AG04449 (cell line): ENCODE measurements around the gene LRMDA.

ENCODE experiments used
- CTCF ChIA-PET: fragments of 350-600 bp; formaldehyde crosslinking; extraction: SDS; loops from one replicate; lab custom pipeline; 2021; ENCODE audit warnings: antibody characterized with exemption; lab: Yijun Ruan, JAX
- POLR2A ChIA-PET: fragments of 400-600, 350-600 bp; formaldehyde crosslinking; extraction: SDS; loops from one replicate; lab custom pipeline; 2020; ENCODE audit warnings: antibody characterized with exemption, inconsistent platforms; lab: Yijun Ruan, JAX
- DNase-seq: peaks from one replicate; pipeline ENCODE4 v3.0.0-alpha.2; 2010; ENCODE audit warnings: low read depth, low spot score
- H3K4me3 ChIP-seq: 2 replicates; pipeline ENCODE4 v1.5.1; 2011; ENCODE audit warnings: low read depth, mild to moderate bottlenecking, control low read depth, low read length
- TF ChIP-seq, protein P1 (sequence below): IDR thresholded peaks from one replicate; pipeline ENCODE4 v1.5.1; 2011; ENCODE audit warnings: mild to moderate bottlenecking, moderate library complexity, low read length, control low read depth, inconsistent platforms; ENCODE audit not compliant: insufficient read depth; ENCODE audit errors: missing control alignments

The LRMDA gene

DNA sequence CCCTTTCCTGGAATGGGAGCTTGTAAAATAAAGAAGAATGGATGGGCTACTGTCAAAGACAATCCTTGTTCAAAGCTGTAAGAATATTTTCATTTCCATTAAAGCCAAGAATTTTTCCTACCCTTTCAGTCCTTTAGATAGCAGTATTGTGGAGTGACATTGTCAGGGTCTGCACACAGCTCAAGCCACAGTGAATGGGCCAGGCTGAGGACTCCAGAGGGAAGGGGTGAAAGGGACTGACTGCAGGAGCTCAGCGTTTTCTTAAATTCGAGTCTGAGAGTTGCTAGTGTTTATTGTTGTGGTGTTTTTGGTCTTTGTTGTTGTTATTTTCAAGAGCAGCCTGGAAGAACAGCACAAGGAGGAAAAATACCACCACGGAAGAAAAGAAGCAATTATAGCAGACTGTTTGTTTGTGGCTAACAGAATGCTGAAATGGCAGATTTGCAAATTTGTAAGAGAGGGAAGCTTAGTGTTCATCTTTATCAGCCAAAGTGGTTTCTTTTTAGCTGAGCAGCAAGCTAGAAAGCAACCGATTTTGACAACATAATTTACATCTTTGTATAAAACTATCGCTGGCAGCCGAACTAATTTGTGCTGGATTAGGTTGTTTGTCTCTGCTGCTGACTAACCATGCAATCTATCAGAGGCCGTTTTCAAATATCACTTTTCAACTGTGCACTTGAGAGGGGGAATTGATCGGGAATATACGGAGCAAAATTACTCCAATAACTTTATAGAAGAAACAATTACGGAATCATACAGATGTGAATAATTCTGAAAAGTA lies 192.1 kb downstream of the LRMDA start:
- no peak for DNase-seq
- no peak overlapping the region for H3K4me3 ChIP-seq
- CTCF ChIA-PET, result no interaction called here
- TF ChIP-seq, protein P1, sequence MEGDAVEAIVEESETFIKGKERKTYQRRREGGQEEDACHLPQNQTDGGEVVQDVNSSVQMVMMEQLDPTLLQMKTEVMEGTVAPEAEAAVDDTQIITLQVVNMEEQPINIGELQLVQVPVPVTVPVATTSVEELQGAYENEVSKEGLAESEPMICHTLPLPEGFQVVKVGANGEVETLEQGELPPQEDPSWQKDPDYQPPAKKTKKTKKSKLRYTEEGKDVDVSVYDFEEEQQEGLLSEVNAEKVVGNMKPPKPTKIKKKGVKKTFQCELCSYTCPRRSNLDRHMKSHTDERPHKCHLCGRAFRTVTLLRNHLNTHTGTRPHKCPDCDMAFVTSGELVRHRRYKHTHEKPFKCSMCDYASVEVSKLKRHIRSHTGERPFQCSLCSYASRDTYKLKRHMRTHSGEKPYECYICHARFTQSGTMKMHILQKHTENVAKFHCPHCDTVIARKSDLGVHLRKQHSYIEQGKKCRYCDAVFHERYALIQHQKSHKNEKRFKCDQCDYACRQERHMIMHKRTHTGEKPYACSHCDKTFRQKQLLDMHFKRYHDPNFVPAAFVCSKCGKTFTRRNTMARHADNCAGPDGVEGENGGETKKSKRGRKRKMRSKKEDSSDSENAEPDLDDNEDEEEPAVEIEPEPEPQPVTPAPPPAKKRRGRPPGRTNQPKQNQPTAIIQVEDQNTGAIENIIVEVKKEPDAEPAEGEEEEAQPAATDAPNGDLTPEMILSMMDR, result no peak
- POLR2A ChIA-PET, result no interaction called here

DNA sequence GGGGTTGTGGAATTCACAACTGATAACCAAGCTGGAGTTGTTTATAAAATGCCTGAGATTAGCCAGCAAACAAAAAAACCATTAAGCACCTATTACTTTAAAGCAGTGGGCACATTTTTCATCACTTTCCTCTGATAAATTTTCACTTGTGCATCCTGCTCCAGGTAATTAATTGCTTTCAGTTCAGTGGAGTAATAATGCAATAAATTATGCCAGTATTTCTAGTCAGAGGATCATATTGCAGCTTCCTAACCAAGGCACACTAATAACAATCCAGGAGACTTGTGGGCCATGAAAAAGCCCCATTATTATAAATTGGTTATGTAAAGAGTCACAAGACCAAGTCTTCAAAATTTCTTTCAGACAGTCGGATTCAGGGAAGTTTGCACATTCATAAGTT lies 193.2 kb downstream of the LRMDA start:
- no peak overlapping the region for H3K4me3 ChIP-seq
- TF ChIP-seq, protein P1, result no peak
- ChIA-PET POLR2A (no interaction called here), CTCF (no interaction called here)
- no peak for DNase-seq

DNA sequence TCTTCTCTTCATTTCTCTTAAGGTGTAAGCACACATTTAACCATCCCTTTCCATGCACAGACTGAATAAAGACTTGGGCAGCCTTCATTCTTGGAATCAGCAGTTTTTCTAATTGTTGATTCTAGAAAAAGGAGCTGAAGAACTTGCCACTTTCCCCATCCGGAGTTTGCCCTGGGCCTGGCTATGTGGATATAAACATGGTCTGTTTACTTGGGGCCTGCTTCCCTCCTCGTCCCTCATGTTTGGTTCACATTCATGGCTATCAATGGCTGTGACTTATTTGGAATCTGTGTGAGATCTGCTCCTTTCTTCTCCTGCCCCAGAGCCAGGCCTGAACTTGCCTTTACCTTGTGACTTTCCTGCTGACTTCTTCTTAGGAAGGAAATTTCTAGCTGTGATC lies 199.3 kb downstream of the LRMDA start:
- POLR2A ChIA-PET, result no interaction called here
- DNase-seq, result no peak
- CTCF ChIA-PET, result no interaction called here
- TF ChIP-seq, protein P1, result no peak
- no peak overlapping the region for H3K4me3 ChIP-seq

DNA sequence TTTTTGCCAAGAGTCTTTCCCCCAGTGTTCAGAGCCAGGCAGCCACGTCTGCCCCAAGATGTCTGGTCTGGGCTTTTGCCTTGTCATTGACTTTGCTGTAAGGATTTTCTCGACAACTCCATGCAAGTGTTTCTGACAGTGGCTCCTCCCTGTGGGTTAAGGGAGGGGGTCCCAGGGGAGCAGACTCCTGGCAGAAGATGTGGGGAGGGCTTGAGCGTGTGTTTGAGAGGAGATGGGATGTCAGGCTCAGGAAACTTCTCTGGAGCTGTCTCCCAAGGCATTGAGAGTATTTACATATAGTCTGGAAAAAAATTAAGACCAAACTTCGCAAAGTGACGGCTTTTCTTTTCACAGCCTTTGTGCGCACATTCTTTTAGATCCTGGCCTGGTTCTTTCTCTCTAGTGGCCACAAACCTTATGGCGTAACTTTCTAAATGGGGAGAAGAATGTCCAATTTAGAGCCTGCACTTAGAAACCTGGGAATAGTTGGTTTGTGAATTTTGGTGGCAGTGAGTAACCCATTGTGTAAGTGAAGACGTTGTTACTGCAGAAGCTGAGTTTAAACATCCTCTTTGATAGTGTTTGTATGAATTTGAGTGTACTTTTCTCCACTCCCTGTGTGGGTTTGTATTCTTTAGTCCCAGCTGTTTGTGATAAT lies 201.5 kb downstream of the LRMDA start:
- ChIA-PET POLR2A (no interaction called here), CTCF (no interaction called here)
- no peak overlapping the region for H3K4me3 ChIP-seq
- DNase-seq, result no peak
- TF ChIP-seq, protein P1, result no peak

DNA sequence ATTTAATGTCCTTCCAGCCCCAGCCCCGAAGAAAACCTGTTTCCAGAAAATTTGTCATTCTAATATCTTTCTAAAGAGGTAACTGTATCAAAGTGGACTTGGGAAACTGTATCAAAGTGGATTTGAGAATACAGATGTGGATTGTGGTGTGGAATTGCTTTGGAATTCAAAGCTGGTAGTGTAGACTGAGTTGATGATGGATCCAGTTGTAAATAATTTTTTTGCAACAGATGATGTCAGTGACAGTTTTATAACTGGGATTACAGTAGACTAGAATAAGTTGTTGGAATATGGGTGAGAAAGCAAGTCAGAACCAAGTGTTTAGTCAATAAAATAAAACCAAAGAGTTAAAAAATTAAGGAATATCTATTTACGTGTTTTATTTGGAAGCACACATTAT lies 202.1 kb downstream of the LRMDA start:
- DNase-seq, result no peak
- H3K4me3 ChIP-seq, result no peak overlapping the region
- POLR2A ChIA-PET, result no interaction called here
- TF ChIP-seq, protein P1, result no peak
- CTCF ChIA-PET, result no interaction called here

DNA sequence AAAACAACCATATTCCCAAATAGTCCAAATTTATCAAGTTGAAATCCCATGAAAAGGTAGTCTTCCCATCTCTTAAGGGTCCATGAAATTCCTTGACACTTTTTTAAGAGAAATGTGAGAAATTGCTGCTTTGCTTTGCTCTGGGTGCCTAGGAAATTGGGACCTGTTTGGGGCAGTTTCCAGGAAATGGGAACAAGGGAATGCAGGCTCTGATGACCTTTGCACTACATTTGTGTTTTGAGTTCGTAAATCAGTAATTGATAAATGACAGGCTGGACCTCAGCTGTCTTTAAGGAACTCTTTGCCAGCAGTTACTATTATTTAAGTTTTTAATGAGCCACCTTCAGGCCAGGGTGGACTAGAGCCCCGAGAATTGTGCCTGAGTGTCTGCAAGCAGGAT lies 203.5 kb downstream of the LRMDA start:
- CTCF ChIA-PET, result no interaction called here
- TF ChIP-seq, protein P1, result no peak
- DNase-seq, result no peak

More for the DNA sequence above, 203.5 kb downstream of the LRMDA start:
- no peak overlapping the region for H3K4me3 ChIP-seq
- POLR2A ChIA-PET, result no interaction called here
